HCT116 (cell line): ENCODE results near the gene HLA-DRB5.

Experiments
- ATF3 ChIP-seq: IDR thresholded peaks from 2 replicates; pipeline ENCODE4 v1.6.1; 2012
- CBX3 ChIP-seq: IDR thresholded peaks from 2 replicates; pipeline ENCODE4 v1.6.1; 2012; ENCODE audit warnings: low read depth
- CTCF ChIP-seq, 3 experiments: fragments of 200-600 bp in 1 of 3; sonication (generic) in 1 of 3; IDR thresholded peaks in 2 of 3; conservative IDR thresholded peaks in 1 of 3; 2 replicates each; pipeline ENCODE4 v1.5.1; 2012 to 2017; ENCODE audit warnings: low read depth in 2 of 3, low read length in 2 of 3, antibody characterized with exemption in 1 of 3, borderline replicate concordance in 1 of 3, control low read depth in 1 of 3, mild to moderate bottlenecking in 1 of 3, mixed read lengths in 1 of 3, mixed run types in 1 of 3, moderate library complexity in 1 of 3; ENCODE audit not compliant: insufficient read depth in 1 of 3
- EGR1 ChIP-seq: IDR thresholded peaks from 2 replicates; pipeline ENCODE4 v1.6.1; 2012; ENCODE audit warnings: low read depth
- EZH2 ChIP-seq: fragments of 200-600 bp; sonication (generic); IDR thresholded peaks from 2 replicates; pipeline ENCODE4 v1.6.1; 2017; ENCODE audit warnings: antibody characterized with exemption, mixed run types
- EZH2phosphoT487 ChIP-seq: fragments of 200-600 bp; IDR thresholded peaks from 2 replicates; pipeline ENCODE4 v1.6.1; 2018; ENCODE audit warnings: antibody characterized with exemption, borderline replicate concordance
- JUND ChIP-seq: IDR thresholded peaks from 2 replicates; pipeline ENCODE4 v1.6.1; 2012
- MAX ChIP-seq: IDR thresholded peaks from 2 replicates; pipeline ENCODE4 v1.6.1; 2012
- POLR2AphosphoS5 ChIP-seq: IDR thresholded peaks from 2 replicates; pipeline ENCODE4 v1.6.1; 2011; ENCODE audit warnings: mild to moderate bottlenecking, low read depth, low read length, moderate library complexity
- RAD21 ChIP-seq: IDR thresholded peaks from 2 replicates; pipeline ENCODE4 v1.6.1; 2012; ENCODE audit warnings: low read depth, mild to moderate bottlenecking
- SP1 ChIP-seq: IDR thresholded peaks from 2 replicates; pipeline ENCODE4 v1.6.1; 2012; ENCODE audit warnings: low read depth
- ZNF274 ChIP-seq: fragments of 200-500 bp; sonication (Bioruptor generic); IDR thresholded peaks from 2 replicates; pipeline ENCODE4 v1.6.1; 2014; ENCODE audit warnings: mild to moderate bottlenecking, low read depth, low read length, inconsistent platforms

GRCh38 chr6:32559747-32560146, 29.7 kb upstream of the HLA-DRB5 start:
- TF ChIP-seq CTCF (IDR thresholded peaks at IDR 0.05 in 2 of 3, conservative IDR thresholded peaks at IDR 0.05 in 1 of 3; ENCODE audit: borderline replicate concordance in 1 of 3, insufficient read depth in 1 of 3, low read depth in 2 of 3, low read length in 2 of 3) = no peak
- TF ChIP-seq EZH2 = no peak
- no peak for TF ChIP-seq CBX3
- no peak for TF ChIP-seq POLR2AphosphoS5
- TF ChIP-seq RAD21 = no peak
- TF ChIP-seq ATF3 = no peak
- TF ChIP-seq EGR1 = no peak
- no peak for TF ChIP-seq SP1
- TF ChIP-seq EZH2phosphoT487 = no peak
- no peak for TF ChIP-seq MAX
- no peak for TF ChIP-seq JUND
- no peak for TF ChIP-seq ZNF274
